ENCODE data around the gene PDZK1.
"Not testable (repeated sequence)": the region's sequence is repeated elsewhere in the genome, so short reads cannot be mapped to it uniquely, and the experiment has no call there.

Gene PDZK1

GRCh38 chr1:145736191-145736590 lies 29.0 kb upstream of the PDZK1 start:
- POLR2A ChIA-PET = no interaction called here
- CTCF ChIA-PET = interaction anchor here (5.9 kb wide), 1 partner anchor 15 kb away, joined by 53 read pairs; no protein-coding TSS in a partner anchor
- no peak for DNase-seq (ENCODE audit: low read depth, low spot score)
- H3K4me3 ChIP-seq (ENCODE audit: low read depth, low read length) = no peak overlapping the region
- no peak for TF ChIP-seq CTCF (IDR thresholded peaks at IDR 0.05; ENCODE audit: insufficient read depth, low read length, missing control alignments)

- DNase-seq (ENCODE audit: low read depth, low spot score) = no peak
- CTCF ChIA-PET = interaction anchor here (3.0 kb wide), 1 partner anchor 10 kb away, joined by 25 read pairs; no protein-coding TSS in a partner anchor
- no peak overlapping the region for H3K4me3 ChIP-seq (ENCODE audit: low read depth, low read length)
- TF ChIP-seq CTCF (IDR thresholded peaks at IDR 0.05; ENCODE audit: insufficient read depth, low read length, missing control alignments) = no peak
- POLR2A ChIA-PET = no interaction called here
These were observed 23.7 kb upstream of the PDZK1 start for GRCh38 chr1:145730900-145731299.

DNA sequence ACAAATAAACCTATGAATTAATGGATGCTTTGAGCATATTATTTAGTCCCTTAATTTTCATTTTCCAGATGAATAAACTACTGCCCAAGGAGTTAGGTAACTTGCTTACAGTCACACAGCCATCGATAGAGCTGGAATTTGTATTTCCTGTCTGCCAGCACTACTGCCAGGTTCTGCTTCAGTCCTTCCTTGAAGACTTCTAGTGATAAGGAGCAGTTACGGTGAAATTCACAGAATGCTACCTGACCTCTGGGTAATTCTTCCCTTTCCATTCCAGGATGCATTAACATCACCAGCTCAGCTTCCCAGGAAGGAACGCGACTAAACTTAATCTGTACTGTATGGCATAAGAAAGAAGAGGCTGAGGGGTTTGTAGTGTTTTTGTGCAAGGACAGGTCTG lies 23.3 kb upstream of the PDZK1 start:
- ChIA-PET POLR2A (no interaction called here), CTCF (interaction anchor here (3.0 kb wide), 1 partner anchor 10 kb away, joined by 25 read pairs; no protein-coding TSS in a partner anchor)
- no peak overlapping the region for H3K4me3 ChIP-seq (ENCODE audit: low read depth, low read length)
- TF ChIP-seq CTCF (IDR thresholded peaks at IDR 0.05; ENCODE audit: insufficient read depth, low read length, missing control alignments) = no peak
- no peak for DNase-seq (ENCODE audit: low read depth, low spot score)

- ChIA-PET CTCF (interaction anchor here (0.9 to 3.0 kb wide), 2 partner anchors 9 to 15 kb away, joined by 3 to 25 read pairs; no protein-coding TSS in a partner anchor), POLR2A (no interaction called here)
- H3K4me3 ChIP-seq (ENCODE audit: low read depth, low read length) = no peak overlapping the region
- no peak for TF ChIP-seq CTCF (IDR thresholded peaks at IDR 0.05; ENCODE audit: insufficient read depth, low read length, missing control alignments)
- DNase-seq (ENCODE audit: low read depth, low spot score) = no peak
These were observed 22.7 kb upstream of the PDZK1 start for GRCh38 chr1:145729666-145730436.

GRCh38 chr1:145729196-145729595 lies 22.0 kb upstream of the PDZK1 start:
- ChIA-PET CTCF (interaction anchor here (0.9 to 3.0 kb wide), 2 partner anchors 8 to 14 kb away, joined by 3 to 25 read pairs; no protein-coding TSS in a partner anchor), POLR2A (no interaction called here)
- no peak for TF ChIP-seq CTCF (IDR thresholded peaks at IDR 0.05; ENCODE audit: insufficient read depth, low read length, missing control alignments)
- no peak overlapping the region for H3K4me3 ChIP-seq (ENCODE audit: low read depth, low read length)
- DNase-seq (ENCODE audit: low read depth, low spot score) = no peak

GRCh38 chr1:145726193-145726592 lies 19.0 kb upstream of the PDZK1 start:
- CTCF ChIA-PET; H3K4me3 ChIP-seq (ENCODE audit: low read depth, low read length); DNase-seq (ENCODE audit: low read depth, low spot score); POLR2A ChIA-PET: not testable (repeated sequence)
